MM.1S (cell line): ENCODE data around the gene MXI1.

Source experiments
- CTCF ChIP-seq: fragments of 300-600 bp; sonication (generic); IDR thresholded peaks from 2 replicates; pipeline ENCODE4 v1.5.1; 2016; ENCODE audit warnings: antibody characterized with exemption, low read length, mixed read lengths
- EZH2 ChIP-seq: fragments of 300-600 bp; sonication (generic); optimal IDR thresholded peaks from 2 replicates; pipeline ENCODE3; 2017; ENCODE audit warnings: low read depth, mild to moderate bottlenecking, antibody characterized with exemption, low read length, mixed read lengths

GRCh38 chr10:110176141-110177030, 31.0 kb upstream of the MXI1 start:
- TF ChIP-seq EZH2 (no peak), CTCF (no peak)
